ENCODE data around the gene DCAF8L2. TPM values are rescaled to one million over a fixed set of nuclear protein-coding genes. Genes with fewer than 3 reads are reported as not detected.

The DCAF8L2 gene
- total RNA-seq, 6 experiments from 2014 or later, result not detected

DNA sequence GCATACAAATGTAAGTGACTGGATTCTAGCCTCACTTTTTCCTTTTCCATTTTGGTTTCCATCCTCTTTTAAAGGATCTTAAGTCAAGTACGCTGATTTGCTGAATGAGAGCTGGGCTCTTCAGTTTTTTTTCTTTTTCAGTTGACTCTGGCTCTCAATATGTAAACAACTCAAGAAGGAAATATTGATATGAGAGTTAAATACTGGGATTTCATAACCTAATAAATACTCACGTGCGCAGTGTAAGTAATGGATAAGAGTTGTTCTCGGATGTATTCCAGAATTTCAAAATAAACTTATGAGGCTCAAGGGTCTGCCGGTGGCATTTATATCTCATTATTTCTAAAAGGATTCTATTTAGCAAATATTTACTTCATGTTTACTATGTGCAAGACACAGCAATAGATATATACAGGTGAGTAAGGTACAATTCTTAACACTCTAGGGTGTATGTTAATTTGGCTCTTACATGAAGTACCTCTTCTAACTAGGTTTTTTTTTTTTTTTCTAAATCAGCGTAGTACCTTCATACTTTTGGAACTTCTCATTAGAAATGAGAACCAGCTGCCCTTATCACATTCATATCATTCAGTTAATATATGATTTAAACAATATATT is 206.6 kb downstream of the DCAF8L2 start:
- Mint-ChIP-seq H3K27me3 (ENCODE audit: insufficient read depth) (no peaks in the 10 kb centered on the region), H3K4me3 (no peak overlapping the region), H3K36me3 (ENCODE audit: low read depth) (no peaks in the 10 kb centered on the region), H3K27ac (no peak overlapping the region), H3K9me3 (no peaks in the 10 kb centered on the region), H3K4me1 (ENCODE audit: low read depth) (no peaks in the 10 kb centered on the region)
- TF ChIP-seq, protein P1, sequence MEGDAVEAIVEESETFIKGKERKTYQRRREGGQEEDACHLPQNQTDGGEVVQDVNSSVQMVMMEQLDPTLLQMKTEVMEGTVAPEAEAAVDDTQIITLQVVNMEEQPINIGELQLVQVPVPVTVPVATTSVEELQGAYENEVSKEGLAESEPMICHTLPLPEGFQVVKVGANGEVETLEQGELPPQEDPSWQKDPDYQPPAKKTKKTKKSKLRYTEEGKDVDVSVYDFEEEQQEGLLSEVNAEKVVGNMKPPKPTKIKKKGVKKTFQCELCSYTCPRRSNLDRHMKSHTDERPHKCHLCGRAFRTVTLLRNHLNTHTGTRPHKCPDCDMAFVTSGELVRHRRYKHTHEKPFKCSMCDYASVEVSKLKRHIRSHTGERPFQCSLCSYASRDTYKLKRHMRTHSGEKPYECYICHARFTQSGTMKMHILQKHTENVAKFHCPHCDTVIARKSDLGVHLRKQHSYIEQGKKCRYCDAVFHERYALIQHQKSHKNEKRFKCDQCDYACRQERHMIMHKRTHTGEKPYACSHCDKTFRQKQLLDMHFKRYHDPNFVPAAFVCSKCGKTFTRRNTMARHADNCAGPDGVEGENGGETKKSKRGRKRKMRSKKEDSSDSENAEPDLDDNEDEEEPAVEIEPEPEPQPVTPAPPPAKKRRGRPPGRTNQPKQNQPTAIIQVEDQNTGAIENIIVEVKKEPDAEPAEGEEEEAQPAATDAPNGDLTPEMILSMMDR (IDR thresholded peaks at IDR 0.05), result no peak
- no peak for DNase-seq

DNA sequence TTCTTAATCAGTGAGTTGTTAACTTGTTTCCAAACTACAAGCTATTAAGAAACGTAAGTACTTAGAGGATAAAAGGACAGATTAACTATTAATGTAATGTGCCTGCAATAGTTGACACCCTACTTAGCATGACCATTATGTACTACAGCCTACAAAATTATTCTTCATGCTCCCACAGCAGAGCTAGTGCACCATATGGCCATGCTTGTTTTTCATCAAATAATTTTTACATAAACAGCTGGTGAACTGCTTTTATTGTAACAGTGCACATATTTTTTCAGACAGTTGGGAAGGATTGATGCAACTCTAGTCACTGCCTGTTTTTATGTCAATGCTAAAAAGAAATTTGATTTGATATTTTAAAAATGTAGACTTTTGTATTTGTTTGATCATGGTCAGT is 207.4 kb downstream of the DCAF8L2 start:
- no peak for DNase-seq
- Mint-ChIP-seq H3K9me3 (no peaks in the 10 kb centered on the region), H3K4me3 (no peak overlapping the region), H3K4me1 (ENCODE audit: low read depth) (no peaks in the 10 kb centered on the region), H3K27ac (no peak overlapping the region), H3K36me3 (ENCODE audit: low read depth) (no peaks in the 10 kb centered on the region), H3K27me3 (ENCODE audit: insufficient read depth) (no peaks in the 10 kb centered on the region)
- TF ChIP-seq, protein P1 (IDR thresholded peaks at IDR 0.05), result no peak

Other genes starting within 250 kb of the DCAF8L2 start
- not detected for gene PPP4R3C, start 127.0 kb upstream of the DCAF8L2 start, total RNA-seq (2021; fragmentation: NEBNext Ultra II Directional; extraction: Animal tissue kit (Norgen Biotek cat#: 25700))
- gene MAGEB10, start 217.6 kb downstream of the DCAF8L2 start, total RNA-seq (2021; fragmentation: NEBNext Ultra II Directional; extraction: Animal tissue kit (Norgen Biotek cat#: 25700)), result not detected

All from HFFc6 (cell line).